Naive thymus-derived CD4-positive, alpha-beta T cell (primary cell): Measurements from ENCODE around the gene HIPK2. TPM values are rescaled to one million over a fixed set of nuclear protein-coding genes. Genes with fewer than 3 reads are reported as not detected.

Source experiments
- ATAC-seq: fragments of 150-1000 bp; cut with Tn5 transposase; 2 replicates; pipeline ENCODE4 v1.10.0; 2021; ENCODE audit warnings: mild to moderate bottlenecking, moderate library complexity
- CTCF ChIA-PET: fragments of 350-600 bp; sonication (Branson Sonifier 250); formaldehyde crosslinking; loops from one replicate; lab custom pipeline; 2021; ENCODE audit warnings: antibody characterized with exemption; lab: Charles Lee
- POLR2A ChIA-PET: fragments of 350-600 bp; sonication (Branson Sonifier 250); formaldehyde crosslinking; loops from one replicate; lab custom pipeline; 2021; ENCODE audit warnings: antibody characterized with exemption, inconsistent platforms; lab: Charles Lee
- DNase-seq, 9 donors: peaks; one replicate each; pipeline versions ENCODE4 v3.0.0 to v3.0.0-alpha.2; 2020 to 2022; ENCODE audit warnings: mixed read lengths in 1 of 9
- H3K27ac ChIP-seq: one replicate; pipeline ENCODE4 v1.7.0; 2013; ENCODE audit warnings: mild to moderate bottlenecking, low read depth, low read length, moderate library complexity
- H3K27me3 ChIP-seq, 2 donors: one replicate each; pipeline ENCODE4 v1.7.0; 2013; ENCODE audit warnings: low read length in 2 of 2, mild to moderate bottlenecking in 2 of 2, moderate library complexity in 2 of 2; ENCODE audit not compliant: control insufficient read depth in 2 of 2, insufficient read depth in 2 of 2
- H3K36me3 ChIP-seq, 3 experiments: 1 replicate in 2 of 3; 2 replicates in 1 of 3; pipeline ENCODE4 v1.7.0; 2013; ENCODE audit warnings: low read length in 3 of 3, mild to moderate bottlenecking in 3 of 3, moderate library complexity in 1 of 3; ENCODE audit not compliant: insufficient read depth in 3 of 3, control insufficient read depth in 2 of 3
- H3K4me1 ChIP-seq, 2 donors: one replicate each; pipeline ENCODE4 v1.7.0; 2013; ENCODE audit warnings: low read length in 2 of 2, mild to moderate bottlenecking in 2 of 2, moderate library complexity in 1 of 2; ENCODE audit not compliant: control insufficient read depth in 2 of 2, insufficient read depth in 2 of 2
- H3K4me3 ChIP-seq: 2 replicates; pipeline ENCODE4 v1.7.0; 2013; ENCODE audit warnings: mild to moderate bottlenecking, low read length
- H3K9me3 ChIP-seq, 3 experiments: 1 replicate in 2 of 3; 2 replicates in 1 of 3; pipeline ENCODE4 v1.7.0; 2013; ENCODE audit warnings: low read length in 3 of 3; ENCODE audit not compliant: control insufficient read depth in 2 of 3
- H3K27ac Mint-ChIP-seq, 9 donors: one replicate each; pipeline ENCODE4 v1.8.0; 2020 to 2022; ENCODE audit warnings: mixed read lengths in 9 of 9, mild to moderate bottlenecking in 8 of 9, moderate library complexity in 5 of 9, inconsistent platforms in 2 of 9
- H3K27me3 Mint-ChIP-seq, 5 donors: one replicate each; pipeline ENCODE4 v1.8.0; 2021 to 2022; ENCODE audit warnings: mixed read lengths in 5 of 5, mild to moderate bottlenecking in 1 of 5
- H3K36me3 Mint-ChIP-seq, 5 donors: one replicate each; pipeline ENCODE4 v1.8.0; 2020 to 2022; ENCODE audit warnings: mixed read lengths in 5 of 5, mild to moderate bottlenecking in 3 of 5, inconsistent platforms in 1 of 5
- H3K4me1 Mint-ChIP-seq, 7 donors: one replicate each; pipeline ENCODE4 v1.8.0; 2020 to 2022; ENCODE audit warnings: mixed read lengths in 7 of 7, mild to moderate bottlenecking in 3 of 7, inconsistent platforms in 1 of 7
- H3K4me3 Mint-ChIP-seq, 10 donors: one replicate each; pipeline ENCODE4 v1.8.0; 2020 to 2022; ENCODE audit warnings: mild to moderate bottlenecking in 10 of 10, mixed read lengths in 10 of 10, moderate library complexity in 6 of 10, inconsistent platforms in 2 of 10
- H3K9me3 Mint-ChIP-seq, 11 donors: one replicate each; pipeline ENCODE4 v1.8.0; 2020 to 2022; ENCODE audit warnings: mixed read lengths in 11 of 11, mild to moderate bottlenecking in 4 of 11, inconsistent platforms in 1 of 11, moderate library complexity in 1 of 11
- intact Hi-C, 2 donors: fragments of 100-400 bp; cut with micrococcal nuclease; formaldehyde crosslinking; loops; one replicate each; pipeline ENCODE4 v1.15.1; 2023
- polyA plus RNA-seq, 2 donors: library from polyadenylated mRNA; unstranded; fragments of 300-500 nt; fragmentation: Illumina TruSeq; gene quantifications; one replicate each; pipeline ENCODE4 v1.2.3, GENCODE V29; 2021
- total RNA-seq, 6 experiments: library from RNA in 5 of 6; stranded (reverse) in 5 of 6; gene quantifications; 1 replicate in 5 of 6; 2 replicates in 1 of 6; pipeline ENCODE4 v1.2.3 and lab custom pipeline; 2021 to 2026

Gene HIPK2
- total and polyA plus RNA-seq, 7 experiments from 2014 or later = 4.6 to 44.0 (median 36.1) TPM

DNA sequence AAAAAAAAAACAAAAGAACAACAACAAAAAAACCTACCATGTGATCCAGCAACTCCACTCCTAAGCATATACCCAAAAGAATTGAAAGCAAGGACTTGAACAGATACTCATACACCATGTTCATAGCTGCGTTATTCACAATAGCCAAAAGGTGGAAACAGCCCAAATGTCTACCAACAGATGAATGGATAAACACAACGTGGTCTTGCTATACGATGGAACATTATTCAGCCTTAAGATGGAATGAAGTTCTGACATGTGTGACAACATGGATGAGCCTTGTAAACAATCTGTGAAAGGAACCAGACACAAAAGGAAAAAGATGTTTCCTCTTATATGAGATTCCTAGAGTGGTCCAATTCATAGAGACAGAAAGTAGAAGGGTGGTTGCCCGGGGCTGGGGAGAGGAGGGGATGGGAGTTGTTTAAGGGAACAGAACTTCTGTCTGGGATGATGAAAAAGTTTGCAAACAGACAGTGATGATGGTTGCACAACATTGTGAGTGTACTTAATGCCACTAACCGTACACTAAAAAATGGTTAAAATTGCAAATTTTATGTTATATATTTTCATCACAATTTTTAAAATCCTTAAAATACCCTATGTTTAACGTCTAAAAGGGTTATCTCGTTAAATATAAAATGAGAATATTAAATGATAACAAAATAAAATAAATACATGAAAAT lies 242.7 kb downstream of the HIPK2 start:
- H3K4me3 ChIP-seq = no peak overlapping the region
- no peaks in the 10 kb centered on the region for H3K27me3 ChIP-seq
- Mint-ChIP-seq H3K4me1 (no peaks in the 10 kb centered on the region), H3K27ac (no peak overlapping the region), H3K27me3 (peaks cover 4 to 30% (median 5%) of the 10 kb centered on the region in 5 donors), H3K4me3 (no peak overlapping the region), H3K36me3 (no peaks in the 10 kb centered on the region), H3K9me3 (peaks cover 0 to 4% (median 0%) of the 10 kb centered on the region in 11 donors)
- POLR2A ChIA-PET = no interaction called here
- ATAC-seq = no peak
- no peaks in the 10 kb centered on the region for H3K4me1 ChIP-seq
- intact Hi-C loops = no loop called here
- H3K9me3 ChIP-seq = no peaks in the 10 kb centered on the region
- DNase-seq = no peak
- no peak overlapping the region for H3K27ac ChIP-seq
- no peaks in the 10 kb centered on the region for H3K36me3 ChIP-seq
- CTCF ChIA-PET = no interaction called here

DNA sequence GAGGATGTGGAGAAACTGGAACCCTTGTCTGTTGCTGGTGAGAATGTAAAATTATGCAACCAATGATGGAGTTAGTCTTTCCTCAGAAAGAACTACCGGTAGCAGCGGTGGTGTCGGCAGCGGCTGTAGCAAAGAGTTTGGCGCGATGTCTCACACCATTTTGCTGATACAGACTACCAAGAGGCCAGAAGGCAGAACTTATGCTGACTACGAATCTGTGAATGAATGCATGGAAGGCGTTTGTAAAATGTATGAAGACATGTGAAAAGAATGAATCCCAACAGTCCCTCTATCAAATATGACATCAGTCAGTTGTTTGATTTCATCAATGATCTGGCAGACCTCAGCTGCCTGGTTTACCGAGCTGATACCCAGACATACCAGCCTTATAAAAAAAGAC lies 243.7 kb downstream of the HIPK2 start:
- no peaks in the 10 kb centered on the region for H3K36me3 ChIP-seq
- H3K9me3 ChIP-seq = no peaks in the 10 kb centered on the region
- Mint-ChIP-seq H3K4me3 (no peak overlapping the region), H3K27ac (no peak overlapping the region), H3K36me3 (no peaks in the 10 kb centered on the region), H3K27me3 (peaks cover 4 to 34% (median 5%) of the 10 kb centered on the region in 5 donors), H3K4me1 (no peaks in the 10 kb centered on the region), H3K9me3 (peaks cover 0 to 4% (median 0%) of the 10 kb centered on the region in 11 donors)
- no peaks in the 10 kb centered on the region for H3K4me1 ChIP-seq
- intact Hi-C loops = no loop called here
- CTCF ChIA-PET = no interaction called here
- DNase-seq (no peak), ATAC-seq (no peak)
- H3K27ac ChIP-seq = no peak overlapping the region
- POLR2A ChIA-PET = no interaction called here
- H3K27me3 ChIP-seq = no peaks in the 10 kb centered on the region
- H3K4me3 ChIP-seq = no peak overlapping the region

DNA sequence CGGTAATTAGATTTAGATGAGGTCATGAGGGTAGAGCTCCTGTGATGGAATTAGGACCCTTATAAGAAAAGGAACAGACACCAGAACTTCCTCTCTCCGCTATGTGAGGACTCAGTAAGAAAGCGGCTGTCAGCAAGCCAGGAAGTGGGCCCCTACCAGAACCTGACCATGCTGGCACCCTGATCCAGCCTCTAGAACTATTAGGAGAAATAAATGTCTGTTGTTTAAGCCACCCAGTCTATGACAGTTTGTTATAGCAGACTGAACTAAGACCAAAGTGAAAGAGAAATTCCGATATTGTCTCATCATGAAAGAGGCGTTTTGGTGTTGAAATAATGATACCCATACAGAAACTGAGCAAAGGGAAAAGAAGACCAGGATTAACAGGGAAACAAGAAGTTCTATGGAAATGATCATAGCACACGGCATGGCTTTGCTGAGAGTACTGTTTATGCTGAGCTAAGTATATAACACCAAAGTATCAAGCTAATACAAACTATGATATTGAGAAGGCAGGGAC lies 245.1 kb downstream of the HIPK2 start:
- H3K36me3 ChIP-seq = no peaks in the 10 kb centered on the region
- H3K9me3 Mint-ChIP-seq = peaks cover 0 to 4% (median 0%) of the 10 kb centered on the region in 11 donors
- H3K27ac Mint-ChIP-seq = no peak overlapping the region
- no peak overlapping the region for H3K27ac ChIP-seq
- H3K9me3 ChIP-seq = no peaks in the 10 kb centered on the region
- H3K4me1 ChIP-seq = no peaks in the 10 kb centered on the region
- no peak for DNase-seq
- H3K27me3 Mint-ChIP-seq = peaks cover 4 to 41% (median 9%) of the 10 kb centered on the region in 5 donors
- no peaks in the 10 kb centered on the region for H3K4me1 Mint-ChIP-seq
- intact Hi-C loops = no loop called here
- no peaks in the 10 kb centered on the region for H3K36me3 Mint-ChIP-seq
- no peak overlapping the region for H3K4me3 ChIP-seq
- POLR2A ChIA-PET = no interaction called here
- ATAC-seq = no peak
- no peak overlapping the region for H3K4me3 Mint-ChIP-seq
- no peaks in the 10 kb centered on the region for H3K27me3 ChIP-seq
- CTCF ChIA-PET = no interaction called here

DNA sequence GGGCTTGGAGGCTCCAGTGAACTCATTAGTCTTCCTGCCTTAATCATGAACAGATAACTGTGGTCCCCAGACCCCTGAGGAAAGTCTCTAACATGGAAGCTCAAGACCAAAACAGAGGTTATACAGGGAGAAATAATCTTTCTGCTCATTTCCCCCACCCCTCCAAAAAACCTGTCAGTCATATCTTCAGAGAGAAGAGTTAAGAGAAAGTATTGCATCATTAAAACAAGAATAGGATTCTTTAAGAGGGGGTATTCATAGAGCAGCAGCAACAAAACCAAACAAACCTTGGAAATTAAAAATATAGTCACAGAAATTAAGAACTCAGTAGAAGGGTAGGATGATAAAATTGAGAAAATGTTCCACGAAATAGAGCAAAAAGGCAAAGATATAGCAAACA lies 246.7 kb downstream of the HIPK2 start:
- H3K4me1 Mint-ChIP-seq = peaks cover 0 to 8% (median 4%) of the 10 kb centered on the region in 7 donors

DNA sequence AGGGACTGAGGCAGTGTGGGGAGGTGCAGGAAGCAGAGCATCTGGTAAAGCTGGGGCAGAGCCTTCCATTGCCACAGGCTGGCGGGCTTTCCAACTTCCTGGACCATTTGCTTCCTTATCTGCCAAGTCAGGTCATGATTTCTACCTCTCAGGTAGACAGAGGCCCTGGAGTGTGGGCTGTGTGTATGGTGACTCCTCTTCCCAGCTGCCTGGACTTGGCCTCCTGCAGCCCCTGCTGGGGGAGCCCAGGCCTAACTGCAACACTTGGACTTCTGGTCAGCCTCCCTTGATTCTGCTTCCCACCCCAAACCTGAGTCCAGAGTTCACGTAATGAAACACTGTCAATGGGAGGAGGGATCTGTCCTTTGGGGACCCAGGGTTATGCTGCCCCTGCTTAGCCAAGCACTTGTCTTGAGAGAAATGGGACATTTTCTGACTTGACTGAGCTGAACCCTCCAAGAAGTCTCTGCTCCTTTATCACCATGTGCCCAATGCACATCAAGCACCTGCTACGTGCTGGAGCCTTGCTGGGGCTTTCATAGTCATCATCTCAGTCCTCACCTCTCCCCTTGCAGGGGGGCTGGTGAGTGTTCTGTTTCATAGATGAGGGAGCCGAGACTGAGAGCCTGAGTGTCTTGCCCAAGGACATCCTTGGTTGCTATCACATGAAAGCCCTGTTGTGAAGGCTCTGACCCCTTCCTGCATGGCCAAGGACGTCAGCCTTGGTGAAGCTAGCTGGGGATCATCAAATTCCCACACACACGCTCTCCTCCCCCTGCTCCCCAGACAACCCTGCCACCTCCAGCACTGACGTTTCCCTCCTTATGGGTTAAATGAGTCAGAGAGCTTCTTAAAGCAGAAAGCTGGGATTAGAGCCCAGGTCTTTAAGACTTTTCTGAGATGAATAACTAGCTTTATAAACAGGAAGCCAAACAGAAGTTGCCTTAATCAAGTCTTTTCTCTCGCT lies 250.9 kb downstream of the HIPK2 start:
- intact Hi-C loops = no loop called here
- DNase-seq (no peak), ATAC-seq (no peak)
- Histone ChIP-seq H3K36me3 (no peaks in the 10 kb centered on the region), H3K4me3 (no peak overlapping the region), H3K27me3 (peaks cover 0 to 5% of the 10 kb centered on the region in 2 donors), H3K9me3 (no peaks in the 10 kb centered on the region), H3K27ac (no peak overlapping the region), H3K4me1 (no peaks in the 10 kb centered on the region)
- H3K36me3 Mint-ChIP-seq = peaks cover 0 to 1% (median 0%) of the 10 kb centered on the region in 5 donors
- peaks cover 0 to 10% (median 0%) of the 10 kb centered on the region in 11 donors for H3K9me3 Mint-ChIP-seq
- peaks cover 14 to 50% (median 33%) of the 10 kb centered on the region in 5 donors for H3K27me3 Mint-ChIP-seq
- POLR2A ChIA-PET = no interaction called here
- H3K4me3 Mint-ChIP-seq = no peak overlapping the region
- no peak overlapping the region for H3K27ac Mint-ChIP-seq
- H3K4me1 Mint-ChIP-seq = peaks cover 2 to 14% (median 9%) of the 10 kb centered on the region in 7 donors
- CTCF ChIA-PET = no interaction called here

More for the DNA sequence above, 246.7 kb downstream of the HIPK2 start:
- Histone ChIP-seq H3K27ac (no peak overlapping the region), H3K36me3 (no peaks in the 10 kb centered on the region), H3K27me3 (no peaks in the 10 kb centered on the region), H3K4me3 (no peak overlapping the region), H3K9me3 (no peaks in the 10 kb centered on the region), H3K4me1 (no peaks in the 10 kb centered on the region)
- Mint-ChIP-seq H3K36me3 (no peaks in the 10 kb centered on the region), H3K27ac (no peak overlapping the region), H3K9me3 (peaks cover 0 to 7% (median 0%) of the 10 kb centered on the region in 11 donors), H3K27me3 (peaks cover 4 to 33% (median 9%) of the 10 kb centered on the region in 5 donors), H3K4me3 (no peak overlapping the region)
- CTCF ChIA-PET = no interaction called here
- no peak for DNase-seq
- POLR2A ChIA-PET = interaction anchor here (0.6 kb wide), 1 partner anchor 195 kb away, joined by 3 read pairs; no protein-coding TSS in a partner anchor
- intact Hi-C loops = no loop called here
- ATAC-seq = no peak

DNA sequence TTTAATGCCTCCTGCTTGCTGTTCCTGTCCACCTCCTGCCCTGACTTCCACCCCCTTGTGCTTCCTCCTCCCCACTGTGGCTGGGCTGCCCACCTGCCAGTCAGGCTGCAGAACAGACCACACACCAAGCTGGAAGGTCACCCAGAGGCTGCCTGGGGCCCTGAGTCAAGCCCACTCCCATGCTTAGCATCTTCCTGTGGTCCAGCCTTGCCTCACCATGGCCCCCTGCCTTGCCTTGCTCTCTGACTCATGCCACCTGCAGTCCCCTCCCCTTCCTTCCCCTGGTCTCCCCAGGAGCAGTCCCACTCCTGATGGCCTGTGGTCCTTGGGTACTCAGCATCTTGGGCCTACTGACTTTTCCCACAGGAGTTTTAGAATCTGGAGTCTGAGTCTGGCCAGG lies 252.0 kb downstream of the HIPK2 start:
- H3K36me3 Mint-ChIP-seq = peaks cover 0 to 10% (median 0%) of the 10 kb centered on the region in 5 donors
- Histone ChIP-seq H3K36me3 (no peaks in the 10 kb centered on the region), H3K4me1 (no peaks in the 10 kb centered on the region), H3K27ac (no peak overlapping the region), H3K27me3 (peaks cover 0 to 5% of the 10 kb centered on the region in 2 donors), H3K4me3 (no peak overlapping the region), H3K9me3 (no peaks in the 10 kb centered on the region)
- peak overlapping the region in 1 of 9 donors; percentile 36 for H3K27ac Mint-ChIP-seq
- peaks cover 2 to 14% (median 9%) of the 10 kb centered on the region in 7 donors for H3K4me1 Mint-ChIP-seq
- peaks cover 25 to 53% (median 43%) of the 10 kb centered on the region in 5 donors for H3K27me3 Mint-ChIP-seq
- ChIA-PET CTCF (interaction anchor here (1.3 kb wide), 1 partner anchor 25 kb away, joined by 3 read pairs; no protein-coding TSS in a partner anchor), POLR2A (no interaction called here)
- peaks cover 0 to 15% (median 0%) of the 10 kb centered on the region in 11 donors for H3K9me3 Mint-ChIP-seq
- intact Hi-C loops = no loop called here
- DNase-seq (no peak), ATAC-seq (no peak)
- peak overlapping the region in 2 of 10 donors; percentile 19 to 48 for H3K4me3 Mint-ChIP-seq
